Measurements from ENCODE around the gene CRACDL.

CRACDL gene

GRCh38 chr2:98750593-98751282 lies 185.3 kb downstream of the CRACDL start:
- Histone ChIP-seq H3K4me3 (no peak overlapping the region), H3K27ac (no peak overlapping the region)
- DNase-seq (ENCODE audit: low spot score) = no peak
- no peak for TF ChIP-seq CTCF (IDR thresholded peaks at IDR 0.05)

- no peak for TF ChIP-seq CTCF (IDR thresholded peaks at IDR 0.05)
- peak overlapping the region in 1 of 2 donors; percentile 60 for H3K27ac ChIP-seq
- no peak for DNase-seq (ENCODE audit: low spot score)
Measured at GRCh38 chr2:98749066-98749450, 187.0 kb downstream of the CRACDL start.

GRCh38 chr2:98748292-98749065 lies 187.5 kb downstream of the CRACDL start:
- H3K27ac ChIP-seq = peak overlapping the region in 1 of 2 donors; percentile 60
- no peak for DNase-seq (ENCODE audit: low spot score)
- no peak for TF ChIP-seq CTCF (IDR thresholded peaks at IDR 0.05)
- no peak overlapping the region for H3K4me3 ChIP-seq

More at GRCh38 chr2:98749066-98749450, 187.0 kb downstream of the CRACDL start:
- H3K4me3 ChIP-seq = no peak overlapping the region

GRCh38 chr2:98747888-98748287 lies 188.1 kb downstream of the CRACDL start:
- Histone ChIP-seq H3K27ac (no peak overlapping the region), H3K4me3 (no peak overlapping the region)
- no peak for TF ChIP-seq CTCF (IDR thresholded peaks at IDR 0.05)
- no peak for DNase-seq (ENCODE audit: low spot score)

- DNase-seq (ENCODE audit: low spot score) = no peak
- Histone ChIP-seq H3K4me3 (no peak overlapping the region), H3K27ac (no peak overlapping the region)
- no peak for TF ChIP-seq CTCF (IDR thresholded peaks at IDR 0.05)
Measured at GRCh38 chr2:98746426-98746825, 189.6 kb downstream of the CRACDL start.

GRCh38 chr2:98744595-98744994 lies 191.4 kb downstream of the CRACDL start:
- Histone ChIP-seq H3K4me3 (no peak overlapping the region), H3K27ac (no peak overlapping the region)
- TF ChIP-seq CTCF (IDR thresholded peaks at IDR 0.05) = no peak
- no peak for DNase-seq (ENCODE audit: low spot score)

All from coronary artery (tissue), 2 donors.